Prostate gland (tissue), 2 donors: ENCODE results near the gene HPS4.

Source experiments
- CTCF ChIP-seq, 4 experiments: fragments of 200-600 bp in 2 of 4; fragments of 450-650 bp in 2 of 4; sonication (generic) in 2 of 4; IDR thresholded peaks; 1 replicate in 3 of 4; 2 replicates in 1 of 4; pipeline ENCODE4 v1.5.1; 2016 to 2019; ENCODE audit warnings: antibody characterized with exemption in 4 of 4, mild to moderate bottlenecking in 2 of 4, moderate library complexity in 2 of 4
- POLR2A ChIP-seq: fragments of 450-650 bp; IDR thresholded peaks from one replicate; pipeline ENCODE4 v1.6.1; 2016; ENCODE audit warnings: antibody characterized with exemption, mild to moderate bottlenecking

GRCh38 chr22:26517429-26517828 is 33.8 kb upstream of the HPS4 start:
- no peak for TF ChIP-seq POLR2A
- TF ChIP-seq CTCF (IDR thresholded peaks at IDR 0.05): no peak
